Measurements from ENCODE around the gene FNDC1. TPM values are rescaled to one million over a fixed set of nuclear protein-coding genes. Genes with fewer than 3 reads are reported as not detected.
A peak's percentile ranks its signal among the peaks of the same experiment; 100 is the strongest.

Gene FNDC1
- total and polyA plus RNA-seq, 3 donors from 2014 or later: 0.87 to 4.9 (median 1.7) TPM

DNA sequence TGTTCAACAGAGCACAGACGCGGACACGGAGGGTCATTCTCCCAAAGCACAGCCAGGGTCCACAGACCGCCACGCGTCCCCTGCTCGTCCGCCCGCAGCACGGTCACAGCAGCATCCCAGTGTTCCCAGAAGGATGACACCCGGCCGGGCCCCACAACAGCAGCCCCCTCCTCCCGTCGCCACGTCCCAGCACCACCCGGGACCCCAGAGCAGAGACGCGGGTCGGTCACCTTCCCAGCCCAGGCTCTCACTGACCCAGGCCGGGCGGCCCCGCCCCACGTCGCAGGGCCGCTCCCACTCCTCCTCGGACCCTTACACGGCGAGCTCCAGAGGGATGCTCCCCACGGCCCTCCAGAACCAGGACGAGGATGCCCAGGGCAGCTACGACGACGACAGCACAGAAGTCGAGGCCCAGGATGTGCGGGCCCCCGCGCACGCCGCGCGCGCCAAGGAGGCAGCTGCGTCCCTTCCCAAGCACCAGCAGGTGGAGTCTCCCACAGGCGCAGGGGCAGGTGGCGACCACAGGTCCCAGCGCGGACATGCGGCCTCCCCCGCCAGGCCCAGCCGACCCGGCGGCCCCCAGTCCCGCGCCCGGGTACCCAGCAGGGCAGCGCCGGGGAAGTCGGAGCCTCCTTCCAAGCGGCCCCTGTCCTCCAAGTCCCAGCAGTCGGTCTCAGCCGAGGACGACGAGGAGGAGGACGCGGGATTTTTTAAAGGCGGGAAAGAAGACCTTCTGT is 64.3 kb downstream of the FNDC1 start:
- DNase-seq: no peak
- no peaks in the 10 kb centered on the region for H3K9me3 ChIP-seq
- H3K27ac ChIP-seq: no peak overlapping the region
- WGBS, 2 donors: 12 to 35% methylated on average over 3 to 36 of the region's 66 CpGs
- H3K27me3 ChIP-seq: no peaks in the 10 kb centered on the region
- intact Hi-C loops (cut with DNase I; ENCODE audit: low total_unique reads): no loop called here
- no peaks in the 10 kb centered on the region for H3K36me3 ChIP-seq (ENCODE audit: low read depth, missing control alignments)
- peaks cover 6% of the 10 kb centered on the region for H3K4me1 ChIP-seq
- TF ChIP-seq POLR2A (IDR thresholded peaks at IDR 0.05): no peak
- TF ChIP-seq, protein P1, sequence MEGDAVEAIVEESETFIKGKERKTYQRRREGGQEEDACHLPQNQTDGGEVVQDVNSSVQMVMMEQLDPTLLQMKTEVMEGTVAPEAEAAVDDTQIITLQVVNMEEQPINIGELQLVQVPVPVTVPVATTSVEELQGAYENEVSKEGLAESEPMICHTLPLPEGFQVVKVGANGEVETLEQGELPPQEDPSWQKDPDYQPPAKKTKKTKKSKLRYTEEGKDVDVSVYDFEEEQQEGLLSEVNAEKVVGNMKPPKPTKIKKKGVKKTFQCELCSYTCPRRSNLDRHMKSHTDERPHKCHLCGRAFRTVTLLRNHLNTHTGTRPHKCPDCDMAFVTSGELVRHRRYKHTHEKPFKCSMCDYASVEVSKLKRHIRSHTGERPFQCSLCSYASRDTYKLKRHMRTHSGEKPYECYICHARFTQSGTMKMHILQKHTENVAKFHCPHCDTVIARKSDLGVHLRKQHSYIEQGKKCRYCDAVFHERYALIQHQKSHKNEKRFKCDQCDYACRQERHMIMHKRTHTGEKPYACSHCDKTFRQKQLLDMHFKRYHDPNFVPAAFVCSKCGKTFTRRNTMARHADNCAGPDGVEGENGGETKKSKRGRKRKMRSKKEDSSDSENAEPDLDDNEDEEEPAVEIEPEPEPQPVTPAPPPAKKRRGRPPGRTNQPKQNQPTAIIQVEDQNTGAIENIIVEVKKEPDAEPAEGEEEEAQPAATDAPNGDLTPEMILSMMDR (IDR thresholded peaks at IDR 0.05): no peak
- peak overlapping the region in 1 of 2 donors; percentile 29 for H3K4me3 ChIP-seq

DNA sequence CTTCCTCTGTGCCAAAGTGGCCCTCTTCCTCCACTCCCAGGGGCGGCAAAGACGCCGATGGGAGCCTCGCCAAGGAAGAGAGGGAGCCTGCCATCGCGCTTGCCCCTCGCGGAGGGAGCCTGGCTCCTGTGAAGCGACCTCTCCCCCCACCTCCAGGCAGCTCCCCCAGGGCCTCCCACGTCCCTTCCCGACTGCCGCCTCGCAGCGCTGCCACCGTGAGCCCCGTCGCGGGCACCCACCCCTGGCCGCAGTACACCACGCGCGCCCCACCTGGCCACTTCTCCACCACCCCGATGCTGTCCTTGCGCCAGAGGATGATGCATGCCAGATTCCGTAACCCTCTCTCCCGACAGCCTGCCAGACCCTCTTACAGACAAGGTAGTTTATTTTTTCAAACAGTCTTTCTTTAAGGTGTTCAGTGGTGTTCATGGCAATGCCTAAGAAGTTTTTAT is 64.9 kb downstream of the FNDC1 start:
- Histone ChIP-seq H3K36me3 (ENCODE audit: low read depth, missing control alignments) (no peaks in the 10 kb centered on the region), H3K9me3 (no peaks in the 10 kb centered on the region), H3K4me1 (peaks cover 6% of the 10 kb centered on the region), H3K27ac (no peak overlapping the region), H3K4me3 (peak overlapping the region in 1 of 2 donors; percentile 29), H3K27me3 (no peaks in the 10 kb centered on the region)
- TF ChIP-seq POLR2A (IDR thresholded peaks at IDR 0.05): no peak
- TF ChIP-seq, protein P1 (IDR thresholded peaks at IDR 0.05): no peak
- intact Hi-C loops (cut with DNase I; ENCODE audit: low total_unique reads): no loop called here
- WGBS, 2 donors: 12 to 25% methylated on average over 13 to 21 of the region's 26 CpGs
- no peak for DNase-seq

DNA sequence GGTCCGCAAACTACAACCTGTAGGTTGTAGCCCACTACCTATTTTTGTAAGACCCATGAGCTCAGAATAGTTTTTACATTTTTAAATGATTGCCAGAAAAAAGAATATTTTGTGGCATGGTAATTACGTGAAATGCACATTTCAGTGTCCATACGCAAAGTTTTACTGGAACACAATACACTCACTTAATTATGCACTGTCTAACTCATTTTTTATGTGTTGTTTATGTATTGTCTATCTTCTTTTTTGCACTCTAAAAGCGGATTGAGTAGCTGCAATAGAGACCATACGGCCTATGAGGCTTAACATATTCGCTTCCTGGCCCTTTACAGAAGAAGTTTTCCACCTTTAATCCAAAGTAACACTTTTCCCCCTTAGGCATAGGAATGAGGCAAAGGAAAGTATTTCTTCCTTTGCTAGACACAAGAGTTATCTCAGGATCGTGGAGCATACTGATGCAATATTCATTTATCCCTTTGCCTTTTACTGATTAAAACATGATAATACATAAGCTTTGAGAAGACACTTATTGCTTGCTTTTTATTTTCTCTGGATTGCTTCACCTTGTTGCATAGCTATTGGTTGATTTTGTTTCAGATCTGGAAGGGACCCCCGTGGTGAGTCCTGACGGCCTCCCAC is 69.8 kb downstream of the FNDC1 start:
- WGBS, 2 donors: 84 to 85% methylated on average over 9 of the region's 9 CpGs

DNA sequence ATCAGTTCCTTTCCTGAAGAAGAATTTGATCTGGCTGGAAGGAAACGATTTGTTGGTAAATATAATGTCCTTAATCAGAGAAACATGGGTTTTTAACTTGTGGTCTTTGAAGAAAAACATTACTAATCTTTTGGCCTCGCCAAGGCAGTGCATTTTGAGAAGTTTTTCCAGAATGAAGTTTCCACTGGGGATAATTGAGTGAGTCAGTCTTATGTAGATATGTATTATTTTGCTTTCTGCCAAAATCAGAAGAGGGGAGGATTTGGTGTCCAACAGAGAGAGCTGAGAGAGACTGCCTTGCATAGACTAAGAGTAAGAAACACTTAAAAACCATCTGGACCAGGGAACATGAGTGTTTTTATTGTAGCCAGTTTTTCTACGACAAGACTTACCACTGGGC is 79.9 kb downstream of the FNDC1 start:
- Histone ChIP-seq H3K4me3 (no peak overlapping the region), H3K36me3 (ENCODE audit: low read depth, missing control alignments) (no peaks in the 10 kb centered on the region), H3K9me3 (no peaks in the 10 kb centered on the region), H3K4me1 (no peaks in the 10 kb centered on the region), H3K27ac (no peak overlapping the region), H3K27me3 (no peaks in the 10 kb centered on the region)
- intact Hi-C loops (cut with DNase I; ENCODE audit: low total_unique reads): no loop called here
- DNase-seq: no peak
- no peak for TF ChIP-seq POLR2A (IDR thresholded peaks at IDR 0.05)
- TF ChIP-seq, protein P1 (IDR thresholded peaks at IDR 0.05): no peak
- WGBS, 2 donors: 57 to 62% methylated on average over 3 of the region's 3 CpGs

More for the DNA sequence above, 69.8 kb downstream of the FNDC1 start:
- H3K4me3 ChIP-seq: no peak overlapping the region
- intact Hi-C loops (cut with DNase I; ENCODE audit: low total_unique reads): no loop called here
- no peak for TF ChIP-seq POLR2A (IDR thresholded peaks at IDR 0.05)
- TF ChIP-seq, protein P1 (IDR thresholded peaks at IDR 0.05): no peak
- H3K9me3 ChIP-seq: no peaks in the 10 kb centered on the region
- H3K27ac ChIP-seq: no peak overlapping the region
- DNase-seq: no peak
- peaks cover 2% of the 10 kb centered on the region for H3K4me1 ChIP-seq
- H3K27me3 ChIP-seq: no peaks in the 10 kb centered on the region
- no peaks in the 10 kb centered on the region for H3K36me3 ChIP-seq (ENCODE audit: low read depth, missing control alignments)
